ENCODE results near the gene LRRC8B. TPM values are rescaled to one million over a fixed set of nuclear protein-coding genes. Genes with fewer than 3 reads are reported as not detected.

The LRRC8B gene
- total and polyA plus RNA-seq, 2 of the 8 experiments (the other 6 are each of a cell fraction or from before 2014, with no cell fraction given) = 18.4 to 29.2 TPM

GRCh38 chr1:89538361-89538760, 13.7 kb downstream of the LRRC8B start:
- H3K4me1 ChIP-seq (replicated peaks in 1 of 4; ENCODE audit: control insufficient read depth in 3 of 4, insufficient read depth in 4 of 4, low read length in 3 of 4) = no peaks in the 10 kb centered on the region
- WGBS, 2 experiments (ENCODE audit: extremely low coverage in 1 of 2, insufficient coverage in 1 of 2, insufficient read length in 1 of 2, insufficient replicate concordance in 2 of 2, low coverage in 1 of 2, low lambda C conversion rate in 2 of 2, missing lambda C conversion rate in 1 of 2) = 81% methylated on average over 2 of the region's 2 CpGs; no CpG with 5 or more reads in 1 of the 2 experiments
- H2BK120ac ChIP-seq (replicated peaks; ENCODE audit: low read depth, low read length) = no peak overlapping the region
- H3K18ac ChIP-seq (ENCODE audit: extremely low read depth, low read length) = no peak overlapping the region
- no peak overlapping the region for H2BK12ac ChIP-seq (ENCODE audit: low read depth, low read length)
- peaks cover 4 to 89% of the 10 kb centered on the region in 2 experiments for H3K79me2 ChIP-seq (ENCODE audit: control insufficient read depth in 1 of 2, insufficient read depth in 2 of 2, low read length in 2 of 2)
- no peaks in the 10 kb centered on the region for H3K27me3 ChIP-seq (replicated peaks in 1 of 4; ENCODE audit: control insufficient read depth in 3 of 4, extremely low read depth in 1 of 4, insufficient read depth in 3 of 4, low read length in 3 of 4)
- no peak overlapping the region for H2BK15ac ChIP-seq (ENCODE audit: low read length)
- no peak overlapping the region for H2AK5ac ChIP-seq (ENCODE audit: low read depth, low read length)
- H2BK5ac ChIP-seq (ENCODE audit: low read depth, low read length) = no peak overlapping the region
- H3K36me3 ChIP-seq (ENCODE audit: control insufficient read depth in 2 of 4, insufficient read depth in 4 of 4, low read length in 3 of 4) = no peaks in the 10 kb centered on the region
- H3K23ac ChIP-seq (ENCODE audit: insufficient read length) = no peak overlapping the region
- H4K20me1 ChIP-seq (replicated peaks in 1 of 2; ENCODE audit: control insufficient read depth in 1 of 2, insufficient read depth in 2 of 2, low read length in 2 of 2) = peaks cover 1 to 3% of the 10 kb centered on the region in 2 experiments
- no peak overlapping the region for H3K4ac ChIP-seq (replicated peaks; ENCODE audit: insufficient read length, low read depth, low read length)
- H3K14ac ChIP-seq (ENCODE audit: insufficient read length) = no peak overlapping the region
- no peaks in the 10 kb centered on the region for H3K23me2 ChIP-seq (ENCODE audit: low read depth, low read length)
- H4K5ac ChIP-seq (ENCODE audit: insufficient read length, low read depth, low read length) = no peak overlapping the region
- H2AFZ ChIP-seq (ENCODE audit: low read length) = no peak overlapping the region
- H2BK20ac ChIP-seq (ENCODE audit: low read length) = no peak overlapping the region
- peaks cover 4% of the 10 kb centered on the region for H3K79me1 ChIP-seq (ENCODE audit: low read depth, low read length)
- no peak overlapping the region for H4K8ac ChIP-seq (ENCODE audit: extremely low read depth, insufficient read depth, low read length)
- ChIA-PET CTCF (ENCODE audit: partially characterized antibody) (no interaction called here), POLR2A (ENCODE audit: partially characterized antibody) (no interaction called here)
- H3K4me3 ChIP-seq (ENCODE audit: extremely low read depth in 1 of 4, insufficient read depth in 2 of 4, low read depth in 3 of 4, low read length in 4 of 4) = no peak overlapping the region
- FAIRE-seq (no peak), DNase-seq (ENCODE audit: low read depth in 1 of 2, low spot score in 2 of 2) (no peak)
- H4K91ac ChIP-seq (replicated peaks; ENCODE audit: insufficient read length, low read length) = no peak overlapping the region
- H3K4me2 ChIP-seq (ENCODE audit: insufficient read depth in 1 of 2, low read depth in 2 of 2, low read length in 2 of 2) = no peak overlapping the region
- no peaks in the 10 kb centered on the region for H3K9me3 ChIP-seq (ENCODE audit: insufficient read depth in 2 of 2, low read depth in 1 of 2, low read length in 1 of 2)
- no peak overlapping the region for H3K27ac ChIP-seq (ENCODE audit: low read depth, low read length)
- no peak overlapping the region for H3K9ac ChIP-seq (replicated peaks in 1 of 4; ENCODE audit: extremely low read depth in 1 of 4, low read depth in 3 of 4, low read length in 3 of 4)
- H3K56ac ChIP-seq (replicated peaks; ENCODE audit: insufficient read length, low read depth, low read length) = no peak overlapping the region
- TF ChIP-seq CTCF (IDR thresholded peaks at IDR 0.05; ENCODE audit: control extremely low read depth in 1 of 3, insufficient read depth in 1 of 3, low read depth in 1 of 3, low read length in 3 of 3) (no peak), KDM4A (IDR thresholded peaks at IDR 0.05; ENCODE audit: low read depth, low read length, severe bottlenecking) (no peak), ASH2L (IDR thresholded peaks at IDR 0.05; ENCODE audit: low read length) (no peak), GTF2F1 (IDR thresholded peaks at IDR 0.05; ENCODE audit: borderline replicate concordance, low read depth, low read length) (no peak), POLR2AphosphoS5 (IDR thresholded peaks at IDR 0.05; ENCODE audit: low read depth, low read length) (no peak), NANOG (IDR thresholded peaks at IDR 0.05; ENCODE audit: insufficient read depth, low read depth, low read length, poor library complexity, severe bottlenecking) (no peak), BACH1 (IDR thresholded peaks at IDR 0.05; ENCODE audit: low read length) (no peak), CREB1 (IDR thresholded peaks at IDR 0.05) (no peak), NRF1 (IDR thresholded peaks at IDR 0.05; ENCODE audit: low read depth, low read length) (no peak), SIN3A (conservative IDR thresholded peaks at IDR 0.05 in 1 of 2, IDR thresholded peaks at IDR 0.05 in 1 of 2; ENCODE audit: low read depth in 1 of 2, low read length in 2 of 2) (no peak), KDM1A (IDR thresholded peaks at IDR 0.05; ENCODE audit: borderline replicate concordance, low read length) (no peak), PHF8 (conservative IDR thresholded peaks at IDR 0.05; ENCODE audit: low read depth, low read length) (no peak), BRCA1 (IDR thresholded peaks at IDR 0.05; ENCODE audit: low read depth, low read length) (no peak)

Data from H1 (cell line).